Astrocyte (in vitro differentiated cells and primary cell): ENCODE data around the gene POLE4. TPM values are rescaled to one million over a fixed set of nuclear protein-coding genes. Genes with fewer than 3 reads are reported as not detected.

Source experiments
- DNase-seq: peaks from one replicate; pipeline ENCODE4 v3.0.0-alpha.2; 2010; ENCODE audit warnings: low read depth
- FAIRE-seq: peaks from 2 replicates; lab custom pipeline; 2011; peaks lifted over from hg19 to GRCh38; lab: Jason Lieb, UNC
- H2AFZ ChIP-seq: 2 replicates; pipeline ENCODE4 v1.6.0; 2012; ENCODE audit warnings: low read depth, low read length, inconsistent platforms
- H3K27ac ChIP-seq: 2 replicates; pipeline ENCODE4 v1.5.1; 2011; ENCODE audit warnings: low read depth, low read length, inconsistent platforms
- H3K27me3 ChIP-seq: 2 replicates; pipeline ENCODE4 v1.6.0; 2011; ENCODE audit warnings: low read length, inconsistent platforms; ENCODE audit not compliant: insufficient read depth
- H3K36me3 ChIP-seq: 2 replicates; pipeline ENCODE4 v1.5.1; 2011; ENCODE audit warnings: low read length, inconsistent platforms; ENCODE audit not compliant: insufficient read depth
- H3K4me1 ChIP-seq: 2 replicates; pipeline ENCODE4 v1.5.1; 2011; ENCODE audit warnings: low read length, inconsistent platforms; ENCODE audit not compliant: insufficient read depth
- H3K4me2 ChIP-seq: 2 replicates; pipeline ENCODE4 v1.6.0; 2012; ENCODE audit warnings: low read length, inconsistent platforms
- H3K4me3 ChIP-seq: 2 replicates; pipeline ENCODE4 v1.5.1; 2011; ENCODE audit warnings: low read depth, mild to moderate bottlenecking, low read length, inconsistent platforms; ENCODE audit not compliant: insufficient read depth
- H3K79me2 ChIP-seq: 2 replicates; pipeline ENCODE4 v1.6.0; 2012; ENCODE audit warnings: mild to moderate bottlenecking, low read length, inconsistent platforms; ENCODE audit not compliant: insufficient read depth
- H3K9ac ChIP-seq: 2 replicates; pipeline ENCODE4 v1.6.0; 2012; ENCODE audit warnings: mild to moderate bottlenecking, low read length, inconsistent platforms
- H3K9me3 ChIP-seq: 2 replicates; pipeline ENCODE4 v1.5.1; 2012; ENCODE audit warnings: low read depth, mild to moderate bottlenecking, low read length, inconsistent platforms; ENCODE audit not compliant: insufficient read depth
- H4K20me1 ChIP-seq: 2 replicates; pipeline ENCODE4 v1.6.0; 2012; ENCODE audit warnings: low read length, inconsistent platforms; ENCODE audit not compliant: insufficient read depth
- H3K27ac Mint-ChIP-seq: one replicate; pipeline ENCODE4 v1.8.0; 2021; ENCODE audit warnings: mild to moderate bottlenecking, mixed read lengths; ENCODE audit not compliant: unreplicated experiment
- H3K27me3 Mint-ChIP-seq: one replicate; pipeline ENCODE4 v1.8.0; 2021; ENCODE audit warnings: low read depth, mixed read lengths; ENCODE audit not compliant: unreplicated experiment
- H3K36me3 Mint-ChIP-seq: one replicate; pipeline ENCODE4 v1.8.0; 2021; ENCODE audit warnings: low read depth, mixed read lengths; ENCODE audit not compliant: unreplicated experiment
- H3K4me1 Mint-ChIP-seq: one replicate; pipeline ENCODE4 v1.8.0; 2021; ENCODE audit warnings: low read depth, mixed read lengths; ENCODE audit not compliant: unreplicated experiment
- H3K4me3 Mint-ChIP-seq: one replicate; pipeline ENCODE4 v1.8.0; 2021; ENCODE audit warnings: mild to moderate bottlenecking, moderate library complexity, mixed read lengths; ENCODE audit not compliant: unreplicated experiment
- H3K9me3 Mint-ChIP-seq: one replicate; pipeline ENCODE4 v1.8.0; 2021; ENCODE audit warnings: mild to moderate bottlenecking, mixed read lengths; ENCODE audit not compliant: unreplicated experiment
- CTCF ChIP-seq: IDR thresholded peaks from 2 replicates; pipeline ENCODE4 v1.5.1; 2011; ENCODE audit warnings: low read depth, mild to moderate bottlenecking, inconsistent platforms, low read length, moderate library complexity; ENCODE audit not compliant: insufficient read depth
- EZH2 ChIP-seq: IDR thresholded peaks from 2 replicates; pipeline ENCODE4 v1.6.1; 2012; ENCODE audit warnings: mild to moderate bottlenecking, low read length, inconsistent platforms; ENCODE audit not compliant: insufficient read depth
- total RNA-seq: library from RNA; stranded (reverse); gene quantifications from 2 replicates; pipeline ENCODE4 v1.2.1, GENCODE V29; 2021

POLE4 gene
- total RNA-seq, 1 donor from 2014 or later, result 57.2 TPM

GRCh38 chr2:74924463-74925265 lies 33.8 kb upstream of the POLE4 start:
- FAIRE-seq (no peak), DNase-seq (no peak)
- H3K27ac ChIP-seq, result no peak overlapping the region
- H3K4me1 ChIP-seq, result no peaks in the 10 kb centered on the region
- no peaks in the 10 kb centered on the region for H3K36me3 ChIP-seq
- no peak overlapping the region for H3K9ac ChIP-seq
- no peak overlapping the region for H3K4me2 ChIP-seq
- TF ChIP-seq EZH2 (no peak), CTCF (no peak)
- Mint-ChIP-seq H3K4me3 (no peak overlapping the region), H3K36me3 (peaks cover 6% of the 10 kb centered on the region), H3K4me1 (no peaks in the 10 kb centered on the region), H3K27me3 (peaks cover 8% of the 10 kb centered on the region), H3K27ac (no peak overlapping the region), H3K9me3 (peaks cover 8% of the 10 kb centered on the region)
- no peak overlapping the region for H3K4me3 ChIP-seq
- no peaks in the 10 kb centered on the region for H3K27me3 ChIP-seq
- no peaks in the 10 kb centered on the region for H3K79me2 ChIP-seq
- H4K20me1 ChIP-seq, result no peaks in the 10 kb centered on the region
- no peak overlapping the region for H2AFZ ChIP-seq
- H3K9me3 ChIP-seq, result no peaks in the 10 kb centered on the region

GRCh38 chr2:74925361-74925786 lies 33.1 kb upstream of the POLE4 start:
- Histone ChIP-seq H3K4me2 (no peak overlapping the region), H3K4me1 (no peaks in the 10 kb centered on the region), H3K9me3 (no peaks in the 10 kb centered on the region), H3K4me3 (no peak overlapping the region), H2AFZ (no peak overlapping the region), H3K27ac (no peak overlapping the region), H3K79me2 (no peaks in the 10 kb centered on the region), H3K27me3 (no peaks in the 10 kb centered on the region), H4K20me1 (no peaks in the 10 kb centered on the region), H3K36me3 (no peaks in the 10 kb centered on the region), H3K9ac (no peak overlapping the region)
- H3K27ac Mint-ChIP-seq, result no peak overlapping the region
- peaks cover 8% of the 10 kb centered on the region for H3K27me3 Mint-ChIP-seq
- H3K4me1 Mint-ChIP-seq, result no peaks in the 10 kb centered on the region
- FAIRE-seq, result no peak
- H3K9me3 Mint-ChIP-seq, result peaks cover 8% of the 10 kb centered on the region
- DNase-seq, result no peak
- no peak overlapping the region for H3K4me3 Mint-ChIP-seq
- TF ChIP-seq CTCF (no peak), EZH2 (no peak)
- H3K36me3 Mint-ChIP-seq, result peaks cover 9% of the 10 kb centered on the region

- H3K36me3 Mint-ChIP-seq, result peaks cover 15% of the 10 kb centered on the region
- no peak overlapping the region for H3K27ac ChIP-seq
- H3K27ac Mint-ChIP-seq, result no peak overlapping the region
- no peaks in the 10 kb centered on the region for H4K20me1 ChIP-seq
- H3K4me3 Mint-ChIP-seq, result no peak overlapping the region
- no peak overlapping the region for H3K9ac ChIP-seq
- no peaks in the 10 kb centered on the region for H3K79me2 ChIP-seq
- H3K4me3 ChIP-seq, result no peak overlapping the region
- H3K4me2 ChIP-seq, result no peak overlapping the region
- no peaks in the 10 kb centered on the region for H3K4me1 ChIP-seq
- H3K36me3 ChIP-seq, result no peaks in the 10 kb centered on the region
- no peaks in the 10 kb centered on the region for H3K27me3 ChIP-seq
- no peaks in the 10 kb centered on the region for H3K27me3 Mint-ChIP-seq
- FAIRE-seq (no peak), DNase-seq (no peak)
- peaks cover 3% of the 10 kb centered on the region for H3K9me3 Mint-ChIP-seq
- no peaks in the 10 kb centered on the region for H3K4me1 Mint-ChIP-seq
- no peak overlapping the region for H2AFZ ChIP-seq
- no peak for TF ChIP-seq CTCF
- no peak for TF ChIP-seq EZH2
- no peaks in the 10 kb centered on the region for H3K9me3 ChIP-seq
Measured at GRCh38 chr2:74927621-74928020, 30.8 kb upstream of the POLE4 start.
